Right ventricle myocardium superior (tissue), 1 donor: ENCODE results near the gene GP9. TPM values are rescaled to one million over a fixed set of nuclear protein-coding genes. Genes with fewer than 3 reads are reported as not detected.

Experiments used
- ATAC-seq: fragments of 200-7000 bp; cut with Tn5 transposase; one replicate; pipeline ENCODE4 v1.9.1; 2020; ENCODE audit warnings: mild to moderate bottlenecking; ENCODE audit not compliant: poor library complexity
- DNase-seq: peaks from one replicate; pipeline ENCODE4 v3.0.0-alpha.2; 2020
- intact Hi-C: fragments of 100-400 bp; cut with DNase I; formaldehyde crosslinking; loops from one replicate; pipeline ENCODE4 v1.11.2; 2022
- total RNA-seq: library from RNA; stranded (reverse); fragmentation: NEBNext Ultra II Directional; extraction: Animal tissue kit (Norgen Biotek cat#: 25700); gene quantifications from one replicate; pipeline ENCODE4 v1.2.1, GENCODE V29; 2021
- donor health status: DM: no; HTN: yes; CAD: no; lungs with severe emphysema.

The GP9 gene
- total RNA-seq, 1 donor from 2014 or later, result not detected

- intact Hi-C loops, result no loop called here
- DNase-seq (peak; percentile 93), ATAC-seq (peak; percentile 90)
These were observed 33.6 kb upstream of the GP9 start for GRCh38 chr3:129026728-129027543.

- ATAC-seq, result no peak
- no peak for DNase-seq
- intact Hi-C loops, result no loop called here
These were observed 33.1 kb upstream of the GP9 start for GRCh38 chr3:129027544-129027880.

GRCh38 chr3:129028866-129029265, 31.7 kb upstream of the GP9 start:
- intact Hi-C loops, result no loop called here

GRCh38 chr3:129030611-129031010, 30.0 kb upstream of the GP9 start:
- intact Hi-C loops, result no loop called here
- no peak for ATAC-seq
- DNase-seq, result peak; percentile 40

More at GRCh38 chr3:129028866-129029265, 31.7 kb upstream of the GP9 start:
- no peak for ATAC-seq
- DNase-seq, result peak; percentile 27

- ATAC-seq (no peak), DNase-seq (peak; percentile 27)
- intact Hi-C loops, result no loop called here
These were observed 28.9 kb upstream of the GP9 start for GRCh38 chr3:129031476-129032215.

- intact Hi-C loops, result no loop called here
- DNase-seq (peak; percentile 20), ATAC-seq (no peak)
These were observed 27.9 kb upstream of the GP9 start for GRCh38 chr3:129032716-129033115.

- ATAC-seq, result no peak
- DNase-seq, result no peak
- intact Hi-C loops, result no loop called here
These were observed 27.4 kb upstream of the GP9 start for GRCh38 chr3:129033151-129033550.

GRCh38 chr3:129033633-129034321, 26.8 kb upstream of the GP9 start:
- intact Hi-C loops, result no loop called here
- ATAC-seq, result no peak
- peak; percentile 34 for DNase-seq

- DNase-seq (no peak), ATAC-seq (no peak)
- intact Hi-C loops, result no loop called here
These were observed 25.9 kb upstream of the GP9 start for GRCh38 chr3:129034642-129035041.

- DNase-seq, result no peak
- ATAC-seq, result no peak
- intact Hi-C loops, result no loop called here
These were observed 25.0 kb upstream of the GP9 start for GRCh38 chr3:129035360-129036221.

GRCh38 chr3:129036222-129037092, 24.1 kb upstream of the GP9 start:
- ATAC-seq, result no peak
- intact Hi-C loops, result no loop called here
- DNase-seq, result no peak

GRCh38 chr3:129037093-129037419, 23.5 kb upstream of the GP9 start:
- intact Hi-C loops, result no loop called here
- ATAC-seq (no peak), DNase-seq (no peak)

GRCh38 chr3:129038121-129038855, 22.3 kb upstream of the GP9 start:
- intact Hi-C loops, result no loop called here
- DNase-seq, result no peak
- no peak for ATAC-seq

- DNase-seq (peak; percentile 68), ATAC-seq (peak; percentile 53)
- intact Hi-C loops, result no loop called here
These were observed 21.1 kb upstream of the GP9 start for GRCh38 chr3:129039271-129040038.

- ATAC-seq (no peak), DNase-seq (no peak)
- intact Hi-C loops, result no loop called here
These were observed 20.6 kb upstream of the GP9 start for GRCh38 chr3:129040039-129040336.

GRCh38 chr3:129040579-129041300, 19.8 kb upstream of the GP9 start:
- ATAC-seq (no peak), DNase-seq (peak; percentile 28)
- intact Hi-C loops, result no loop called here
